Panc1 (cell line): ENCODE measurements around the gene WWOX.

Source experiments
- POLR2AphosphoS5 ChIP-seq: IDR thresholded peaks from 2 replicates; pipeline ENCODE4 v1.6.1; 2012; ENCODE audit warnings: mild to moderate bottlenecking, low read depth, low read length, moderate library complexity
- SIN3A ChIP-seq: IDR thresholded peaks from 2 replicates; pipeline ENCODE4 v1.6.1; 2012; ENCODE audit warnings: low read depth, mild to moderate bottlenecking, low read length, moderate library complexity, borderline replicate concordance; ENCODE audit not compliant: insufficient read depth
- TF ChIP-seq, protein P1 (sequence below): fragments of 450-650 bp; IDR thresholded peaks from 2 replicates; pipeline ENCODE4 v1.5.1; 2017; ENCODE audit warnings: mild to moderate bottlenecking

DNA sequence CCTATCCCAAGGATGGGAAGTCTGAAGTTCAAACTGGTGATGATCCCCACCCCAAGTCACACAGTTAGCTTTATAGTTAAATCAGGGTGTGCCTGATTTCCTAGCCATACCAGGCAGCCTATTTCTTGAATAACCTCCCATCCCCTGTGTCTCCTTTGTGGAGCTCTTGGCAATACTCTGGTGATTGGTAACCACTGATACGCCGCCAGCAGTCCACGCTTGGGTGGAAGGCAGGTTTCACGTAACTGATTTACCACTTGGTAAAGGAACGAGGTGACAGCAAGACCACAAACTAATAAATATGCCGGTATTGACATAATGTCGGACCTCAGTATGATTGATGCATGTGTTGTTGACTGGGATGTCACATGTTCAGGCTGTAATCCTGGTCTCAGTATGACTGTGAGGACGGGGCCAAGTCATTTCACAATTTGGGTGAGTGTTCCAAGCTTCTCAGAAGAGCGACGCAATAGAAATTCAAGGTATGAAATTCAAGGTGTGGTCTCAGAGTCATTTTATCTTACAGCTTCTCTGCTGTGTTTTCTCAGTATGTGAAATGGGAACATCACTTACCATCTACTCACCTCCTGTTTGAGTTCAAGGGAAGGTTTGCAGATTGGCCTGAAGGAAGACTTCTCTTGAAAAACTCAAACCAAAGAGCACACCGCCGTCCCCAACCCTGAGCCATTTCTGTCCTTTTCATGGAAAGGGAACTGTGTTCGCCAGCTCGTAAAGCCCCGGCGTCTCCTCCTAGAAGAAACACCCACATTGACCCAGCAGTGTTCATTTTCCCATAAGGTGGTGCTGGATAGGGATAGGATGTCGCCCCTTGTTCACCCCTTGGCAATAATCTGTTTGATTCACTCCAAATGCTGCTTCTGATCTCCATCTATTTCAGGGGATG is 678.9 kb downstream of the WWOX start:
- TF ChIP-seq, protein P1, sequence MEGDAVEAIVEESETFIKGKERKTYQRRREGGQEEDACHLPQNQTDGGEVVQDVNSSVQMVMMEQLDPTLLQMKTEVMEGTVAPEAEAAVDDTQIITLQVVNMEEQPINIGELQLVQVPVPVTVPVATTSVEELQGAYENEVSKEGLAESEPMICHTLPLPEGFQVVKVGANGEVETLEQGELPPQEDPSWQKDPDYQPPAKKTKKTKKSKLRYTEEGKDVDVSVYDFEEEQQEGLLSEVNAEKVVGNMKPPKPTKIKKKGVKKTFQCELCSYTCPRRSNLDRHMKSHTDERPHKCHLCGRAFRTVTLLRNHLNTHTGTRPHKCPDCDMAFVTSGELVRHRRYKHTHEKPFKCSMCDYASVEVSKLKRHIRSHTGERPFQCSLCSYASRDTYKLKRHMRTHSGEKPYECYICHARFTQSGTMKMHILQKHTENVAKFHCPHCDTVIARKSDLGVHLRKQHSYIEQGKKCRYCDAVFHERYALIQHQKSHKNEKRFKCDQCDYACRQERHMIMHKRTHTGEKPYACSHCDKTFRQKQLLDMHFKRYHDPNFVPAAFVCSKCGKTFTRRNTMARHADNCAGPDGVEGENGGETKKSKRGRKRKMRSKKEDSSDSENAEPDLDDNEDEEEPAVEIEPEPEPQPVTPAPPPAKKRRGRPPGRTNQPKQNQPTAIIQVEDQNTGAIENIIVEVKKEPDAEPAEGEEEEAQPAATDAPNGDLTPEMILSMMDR: no peak
- TF ChIP-seq POLR2AphosphoS5: no peak
- TF ChIP-seq SIN3A: no peak
